GM19025 (cell line): ENCODE measurements around the gene ACP7.

Source experiments
- ATAC-seq: cut with Tn5 transposase; IDR thresholded peaks from one replicate; pipeline ENCODE4 v1.9.1; 2021; ENCODE audit warnings: mild to moderate bottlenecking, low read depth, moderate library complexity; ENCODE audit not compliant: unreplicated experiment

ACP7 gene

GRCh38 chr19:39145180-39145953 lies 61.2 kb downstream of the ACP7 start:
- ATAC-seq = no peak

- ATAC-seq = no peak
Observed at GRCh38 chr19:39146091-39146490, 61.9 kb downstream of the ACP7 start.

GRCh38 chr19:39146686-39147450 lies 62.7 kb downstream of the ACP7 start:
- ATAC-seq = no peak

- ATAC-seq = no peak
Observed at GRCh38 chr19:39147480-39147879, 63.3 kb downstream of the ACP7 start.

- ATAC-seq = no peak
Observed at GRCh38 chr19:39148939-39149529, 64.9 kb downstream of the ACP7 start.

- no peak for ATAC-seq
Observed at GRCh38 chr19:39150235-39150634, 66.1 kb downstream of the ACP7 start.

- no peak for ATAC-seq
Observed at GRCh38 chr19:39150807-39151600, 66.8 kb downstream of the ACP7 start.

GRCh38 chr19:39152066-39152465 lies 67.9 kb downstream of the ACP7 start:
- no peak for ATAC-seq

- ATAC-seq = no peak
Observed at GRCh38 chr19:39154100-39154628, 70.0 kb downstream of the ACP7 start.

GRCh38 chr19:39154629-39155100 lies 70.5 kb downstream of the ACP7 start:
- no peak for ATAC-seq

GRCh38 chr19:39155114-39155700 lies 71.0 kb downstream of the ACP7 start:
- no peak for ATAC-seq

- no peak for ATAC-seq
Observed at GRCh38 chr19:39155741-39156140, 71.6 kb downstream of the ACP7 start.

- ATAC-seq = no peak
Observed at GRCh38 chr19:39156326-39157230, 72.4 kb downstream of the ACP7 start.

- no peak for ATAC-seq
Observed at GRCh38 chr19:39157275-39157996, 73.3 kb downstream of the ACP7 start.

GRCh38 chr19:39157997-39158389 lies 73.8 kb downstream of the ACP7 start:
- ATAC-seq = no peak

- ATAC-seq = no peak
Observed at GRCh38 chr19:39158646-39159260, 74.6 kb downstream of the ACP7 start.

GRCh38 chr19:39160523-39160861 lies 76.3 kb downstream of the ACP7 start:
- ATAC-seq = no peak
